Measurements from ENCODE around the gene SRP14.

DNA sequence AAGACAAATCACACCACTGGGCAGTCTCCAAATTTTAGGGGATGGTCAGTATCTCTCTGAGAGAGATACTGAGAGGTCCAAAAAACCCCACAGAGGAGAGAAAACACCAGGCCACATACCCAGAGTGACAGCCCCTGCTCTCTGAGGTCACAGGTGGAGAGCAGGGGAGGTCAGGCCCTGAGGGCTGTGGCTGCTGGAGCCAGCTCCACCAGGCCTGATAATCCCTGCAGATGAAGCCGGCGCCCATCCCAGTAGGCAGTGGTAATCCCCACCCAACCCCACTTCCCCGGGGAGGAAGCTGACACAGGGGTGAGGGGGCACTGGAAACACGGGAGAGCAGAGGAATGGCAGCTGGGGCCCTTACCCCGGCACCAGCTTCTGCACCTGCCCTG lies 31.2 kb upstream of the SRP14 start:
- TF ChIP-seq, protein P1, sequence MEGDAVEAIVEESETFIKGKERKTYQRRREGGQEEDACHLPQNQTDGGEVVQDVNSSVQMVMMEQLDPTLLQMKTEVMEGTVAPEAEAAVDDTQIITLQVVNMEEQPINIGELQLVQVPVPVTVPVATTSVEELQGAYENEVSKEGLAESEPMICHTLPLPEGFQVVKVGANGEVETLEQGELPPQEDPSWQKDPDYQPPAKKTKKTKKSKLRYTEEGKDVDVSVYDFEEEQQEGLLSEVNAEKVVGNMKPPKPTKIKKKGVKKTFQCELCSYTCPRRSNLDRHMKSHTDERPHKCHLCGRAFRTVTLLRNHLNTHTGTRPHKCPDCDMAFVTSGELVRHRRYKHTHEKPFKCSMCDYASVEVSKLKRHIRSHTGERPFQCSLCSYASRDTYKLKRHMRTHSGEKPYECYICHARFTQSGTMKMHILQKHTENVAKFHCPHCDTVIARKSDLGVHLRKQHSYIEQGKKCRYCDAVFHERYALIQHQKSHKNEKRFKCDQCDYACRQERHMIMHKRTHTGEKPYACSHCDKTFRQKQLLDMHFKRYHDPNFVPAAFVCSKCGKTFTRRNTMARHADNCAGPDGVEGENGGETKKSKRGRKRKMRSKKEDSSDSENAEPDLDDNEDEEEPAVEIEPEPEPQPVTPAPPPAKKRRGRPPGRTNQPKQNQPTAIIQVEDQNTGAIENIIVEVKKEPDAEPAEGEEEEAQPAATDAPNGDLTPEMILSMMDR (IDR thresholded peaks at IDR 0.05): no peak
- no peak for TF ChIP-seq POLR2A (IDR thresholded peaks at IDR 0.05)

Measured in heart left ventricle (tissue), 13 donors.